Measurements from ENCODE around the gene FETUB.

DNA sequence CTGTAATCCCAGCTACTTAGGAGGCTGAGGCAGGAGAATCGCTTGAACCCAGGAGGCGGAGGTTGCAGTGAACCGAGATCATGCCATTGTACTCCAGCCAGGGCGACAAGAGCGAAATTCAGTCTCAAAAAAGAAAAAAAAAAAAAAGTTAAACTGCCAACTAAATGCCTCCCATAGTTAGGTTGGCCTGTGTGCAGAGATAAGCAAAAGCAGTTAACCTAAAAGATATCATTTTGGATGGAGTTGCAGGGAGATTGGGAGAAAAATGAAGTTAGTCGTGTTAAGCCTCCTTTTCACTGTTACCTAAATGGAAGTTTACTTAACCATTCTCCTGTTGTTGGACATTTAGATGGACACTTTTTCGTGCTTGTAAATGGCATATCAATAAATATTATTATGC lies 11.4 kb upstream of the FETUB start:
- TF ChIP-seq, protein P1, sequence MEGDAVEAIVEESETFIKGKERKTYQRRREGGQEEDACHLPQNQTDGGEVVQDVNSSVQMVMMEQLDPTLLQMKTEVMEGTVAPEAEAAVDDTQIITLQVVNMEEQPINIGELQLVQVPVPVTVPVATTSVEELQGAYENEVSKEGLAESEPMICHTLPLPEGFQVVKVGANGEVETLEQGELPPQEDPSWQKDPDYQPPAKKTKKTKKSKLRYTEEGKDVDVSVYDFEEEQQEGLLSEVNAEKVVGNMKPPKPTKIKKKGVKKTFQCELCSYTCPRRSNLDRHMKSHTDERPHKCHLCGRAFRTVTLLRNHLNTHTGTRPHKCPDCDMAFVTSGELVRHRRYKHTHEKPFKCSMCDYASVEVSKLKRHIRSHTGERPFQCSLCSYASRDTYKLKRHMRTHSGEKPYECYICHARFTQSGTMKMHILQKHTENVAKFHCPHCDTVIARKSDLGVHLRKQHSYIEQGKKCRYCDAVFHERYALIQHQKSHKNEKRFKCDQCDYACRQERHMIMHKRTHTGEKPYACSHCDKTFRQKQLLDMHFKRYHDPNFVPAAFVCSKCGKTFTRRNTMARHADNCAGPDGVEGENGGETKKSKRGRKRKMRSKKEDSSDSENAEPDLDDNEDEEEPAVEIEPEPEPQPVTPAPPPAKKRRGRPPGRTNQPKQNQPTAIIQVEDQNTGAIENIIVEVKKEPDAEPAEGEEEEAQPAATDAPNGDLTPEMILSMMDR (IDR thresholded peaks at IDR 0.05; ENCODE audit: poor library complexity) = no peak
- no peak for TF ChIP-seq EZH2 (IDR thresholded peaks at IDR 0.05; ENCODE audit: borderline replicate concordance)
